Esophagus muscularis mucosa (tissue), 4 donors: ENCODE measurements around the gene PCBD1.

Experiments used
- CTCF ChIP-seq, 3 experiments: fragments of 200-600 bp in 2 of 3; fragments of 450-650 bp in 1 of 3; sonication (generic) in 2 of 3; IDR thresholded peaks; one replicate each; pipeline ENCODE4 v1.5.1; 2017 to 2019; ENCODE audit warnings: antibody characterized with exemption in 3 of 3, mild to moderate bottlenecking in 2 of 3, moderate library complexity in 1 of 3
- EP300 ChIP-seq: sonication (generic); formaldehyde crosslinking; IDR thresholded peaks from one replicate; pipeline ENCODE4 v1.6.1; 2017; ENCODE audit warnings: antibody characterized with exemption
- POLR2A ChIP-seq: fragments of 450-650 bp; IDR thresholded peaks from one replicate; pipeline ENCODE4 v1.6.1; 2017; ENCODE audit warnings: antibody characterized with exemption, moderate library complexity, mild to moderate bottlenecking, low read depth

- TF ChIP-seq POLR2A, result no peak
- TF ChIP-seq EP300, result no peak
- no peak for TF ChIP-seq CTCF (IDR thresholded peaks at IDR 0.05)
These were observed 27.9 kb upstream of the PCBD1 start for GRCh38 chr10:70916241-70916640.
